ENCODE data around the gene SLC12A8. TPM values are rescaled to one million over a fixed set of nuclear protein-coding genes. Genes with fewer than 3 reads are reported as not detected.

SLC12A8 gene
- total RNA-seq, 2 experiments from 2014 or later = 0.47 to 0.79 TPM

DNA sequence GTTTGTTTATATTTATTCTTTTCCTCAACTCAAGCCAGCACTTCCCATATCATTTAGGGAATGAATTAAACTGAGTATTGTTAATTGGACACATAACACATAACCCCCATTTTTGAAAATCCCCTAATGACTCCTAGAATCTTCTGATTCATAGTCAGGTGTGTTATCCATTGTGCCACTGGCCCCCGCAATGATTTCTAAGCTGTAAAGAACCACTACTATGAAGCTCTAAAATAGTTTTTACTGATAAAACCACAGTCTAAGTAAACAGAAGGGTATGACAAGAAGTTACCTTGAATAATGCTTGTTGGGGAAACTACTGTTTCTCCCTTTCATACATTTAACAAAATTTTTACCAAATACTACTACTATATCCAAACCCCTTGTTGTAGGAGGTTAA, 22.3 kb upstream of the SLC12A8 start:
- Mint-ChIP-seq H3K4me1 (peaks cover 5% of the 10 kb centered on the region), H3K4me3 (no peak overlapping the region), H3K9me3 (peaks cover 9% of the 10 kb centered on the region), H3K27me3 (no peaks in the 10 kb centered on the region), H3K27ac (no peak overlapping the region), H3K36me3 (peaks cover 56% of the 10 kb centered on the region)
- DNase-seq = no peak
- POLR2A ChIA-PET = no interaction called here
- no peak for ATAC-seq (ENCODE audit: low read depth)

DNA sequence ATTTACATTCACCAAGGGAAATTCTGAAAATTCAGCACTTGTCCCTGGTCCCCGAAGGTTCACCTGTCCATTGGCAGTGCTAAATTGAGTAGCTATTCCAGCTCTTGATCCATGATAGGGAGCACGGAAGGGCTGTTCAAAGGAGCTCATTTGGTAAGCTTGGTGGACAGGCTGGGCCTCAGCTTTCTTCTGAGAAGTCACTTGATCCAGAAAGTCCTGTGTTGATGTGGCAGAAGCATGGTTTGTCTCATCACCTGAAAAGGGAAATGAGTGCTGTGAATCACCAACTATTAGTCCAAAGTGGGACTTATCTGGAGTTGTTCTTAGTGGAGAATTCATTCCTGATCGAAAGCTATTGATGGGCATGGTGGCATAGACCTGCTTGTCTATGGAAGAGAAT, 19.9 kb upstream of the SLC12A8 start:
- DNase-seq (no peak), ATAC-seq (ENCODE audit: low read depth) (no peak)
- POLR2A ChIA-PET = no interaction called here
- Mint-ChIP-seq H3K36me3 (peaks cover 50% of the 10 kb centered on the region), H3K27me3 (no peaks in the 10 kb centered on the region), H3K4me3 (no peak overlapping the region), H3K9me3 (peaks cover 9% of the 10 kb centered on the region), H3K4me1 (peaks cover 4% of the 10 kb centered on the region), H3K27ac (no peak overlapping the region)

DNA sequence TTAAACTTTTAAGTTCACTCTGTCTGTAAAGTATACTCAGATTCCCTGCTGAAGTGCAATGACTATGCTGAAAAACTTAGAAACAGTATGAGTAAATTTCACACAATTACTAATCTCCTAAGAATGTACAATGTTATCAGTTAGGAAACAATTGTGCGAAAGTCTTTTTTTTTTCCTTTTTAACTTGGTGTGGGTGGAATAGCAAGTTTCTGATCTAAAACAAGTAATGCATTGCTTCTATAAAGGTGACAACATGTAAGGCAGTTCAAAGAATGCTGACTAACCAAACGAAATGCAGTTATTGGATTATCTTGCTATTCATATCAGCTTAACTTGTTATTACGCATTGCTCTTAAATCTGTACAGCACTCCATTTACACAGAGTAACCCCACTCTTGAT, 19.3 kb upstream of the SLC12A8 start:
- H3K4me1 Mint-ChIP-seq = peaks cover 2% of the 10 kb centered on the region
- no peak for DNase-seq
- H3K9me3 Mint-ChIP-seq = peaks cover 7% of the 10 kb centered on the region
- POLR2A ChIA-PET = no interaction called here
- no peak for ATAC-seq (ENCODE audit: low read depth)
- no peak overlapping the region for H3K4me3 Mint-ChIP-seq
- H3K27me3 Mint-ChIP-seq = no peaks in the 10 kb centered on the region
- H3K36me3 Mint-ChIP-seq = peaks cover 46% of the 10 kb centered on the region
- no peak overlapping the region for H3K27ac Mint-ChIP-seq

DNA sequence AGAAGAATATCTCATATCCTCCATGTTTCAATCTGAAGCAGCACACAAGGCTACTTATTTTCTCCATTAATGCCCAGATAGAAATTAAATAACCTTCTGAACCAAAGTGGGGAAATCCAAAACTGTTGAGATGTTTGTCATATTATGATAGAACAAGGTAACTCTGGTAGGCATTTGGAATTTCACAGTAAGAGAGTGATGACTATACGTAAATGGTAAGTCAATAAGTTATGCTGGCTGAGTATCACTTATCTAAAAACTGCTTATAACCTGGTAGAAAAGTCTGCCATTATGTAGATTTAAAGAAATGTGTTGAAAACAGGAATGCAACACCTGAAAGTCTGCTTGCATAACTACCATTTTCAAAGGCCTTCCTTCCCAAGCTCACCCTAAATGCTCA, 17.2 kb upstream of the SLC12A8 start:
- no peaks in the 10 kb centered on the region for H3K9me3 Mint-ChIP-seq
- ATAC-seq (ENCODE audit: low read depth) (no peak), DNase-seq (no peak)
- no peak overlapping the region for H3K27ac Mint-ChIP-seq
- peaks cover 27% of the 10 kb centered on the region for H3K36me3 Mint-ChIP-seq
- no peak overlapping the region for H3K4me3 Mint-ChIP-seq
- H3K4me1 Mint-ChIP-seq = peaks cover 2% of the 10 kb centered on the region
- no peaks in the 10 kb centered on the region for H3K27me3 Mint-ChIP-seq
- POLR2A ChIA-PET = no interaction called here

DNA sequence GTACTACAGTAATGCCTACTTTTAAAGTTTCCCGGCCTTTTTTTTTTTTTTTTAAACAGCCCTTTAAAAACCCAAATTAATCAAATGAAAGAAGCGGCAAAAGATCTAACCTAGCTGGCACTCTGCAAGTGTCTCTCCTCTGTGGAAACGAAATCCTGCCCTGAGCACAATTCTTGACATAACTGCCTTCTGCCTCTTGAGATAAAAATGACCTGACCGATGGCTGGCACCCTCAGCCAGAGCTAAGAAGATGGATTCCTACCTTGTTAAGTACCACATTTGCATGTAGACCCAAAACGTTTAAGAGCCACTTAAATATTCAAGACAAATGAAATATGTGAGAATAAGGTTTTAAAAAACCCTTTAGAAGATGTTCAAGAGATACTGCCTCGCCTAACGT, 16.6 kb upstream of the SLC12A8 start:
- no peak overlapping the region for H3K27ac Mint-ChIP-seq
- peaks cover 27% of the 10 kb centered on the region for H3K36me3 Mint-ChIP-seq
- peaks cover 5% of the 10 kb centered on the region for H3K4me1 Mint-ChIP-seq
- H3K4me3 Mint-ChIP-seq = no peak overlapping the region
- DNase-seq (no peak), ATAC-seq (ENCODE audit: low read depth) (no peak)
- H3K9me3 Mint-ChIP-seq = no peaks in the 10 kb centered on the region
- POLR2A ChIA-PET = no interaction called here
- no peaks in the 10 kb centered on the region for H3K27me3 Mint-ChIP-seq

DNA sequence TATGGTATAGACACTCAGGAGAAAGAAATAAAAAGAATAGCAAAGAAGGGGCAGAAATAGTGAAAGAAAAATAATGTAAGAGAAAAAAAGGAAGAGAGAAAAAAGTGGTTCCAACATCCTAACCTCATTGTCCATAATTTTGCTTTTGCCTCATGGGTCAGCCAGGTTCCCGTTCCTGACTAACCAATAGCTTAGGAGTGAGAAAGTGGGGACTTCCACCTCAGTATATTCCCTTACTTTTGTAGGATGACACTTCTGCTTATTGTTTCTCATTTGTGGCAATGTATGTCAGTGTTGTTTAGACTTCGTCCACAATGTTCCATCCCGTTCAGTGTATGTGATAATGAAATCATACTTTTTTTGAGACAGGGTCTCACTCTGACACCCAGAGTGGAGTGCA, 9.3 kb upstream of the SLC12A8 start:
- Mint-ChIP-seq H3K27ac (no peak overlapping the region), H3K4me3 (no peak overlapping the region), H3K4me1 (peaks cover 19% of the 10 kb centered on the region), H3K36me3 (peaks cover 3% of the 10 kb centered on the region), H3K9me3 (no peaks in the 10 kb centered on the region), H3K27me3 (no peaks in the 10 kb centered on the region)
- DNase-seq = no peak
- no peak for ATAC-seq (ENCODE audit: low read depth)
- POLR2A ChIA-PET = no interaction called here

DNA sequence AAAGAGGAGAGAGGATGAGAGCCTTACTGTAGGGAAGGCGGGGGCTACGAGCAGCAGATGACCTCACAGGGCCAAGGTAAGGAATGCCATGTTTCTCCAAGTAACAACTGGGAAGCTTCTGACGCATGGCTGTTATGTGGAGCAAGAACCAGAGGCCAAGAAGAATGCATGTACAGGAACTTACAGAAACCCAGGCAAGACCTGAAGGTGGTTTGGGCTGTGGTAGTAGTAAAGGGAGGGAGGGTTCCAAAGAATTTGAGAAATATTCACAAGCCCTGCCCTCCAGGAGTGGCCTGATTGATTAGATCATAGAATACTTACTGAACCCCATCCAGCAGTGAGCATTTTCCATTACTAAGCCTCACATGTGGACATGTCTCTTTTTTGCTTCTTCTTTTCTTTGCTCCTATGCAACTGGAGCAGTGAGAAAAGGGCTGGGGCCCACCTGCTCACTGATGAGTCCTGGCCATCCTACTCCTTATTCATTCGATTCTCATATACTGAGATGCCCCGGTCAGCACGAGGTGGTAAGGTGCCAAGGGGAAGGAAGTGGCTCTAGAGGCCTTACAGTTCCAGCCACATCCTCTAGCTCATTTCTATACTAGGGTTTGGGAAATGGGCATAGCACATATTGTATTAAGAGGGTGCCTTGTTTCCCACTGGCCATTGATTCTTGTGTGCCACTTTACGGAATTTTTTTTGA, 8.3 kb upstream of the SLC12A8 start:
- DNase-seq (no peak), ATAC-seq (ENCODE audit: low read depth) (peak; percentile 58)
- peaks cover 2% of the 10 kb centered on the region for H3K27me3 Mint-ChIP-seq
- no peaks in the 10 kb centered on the region for H3K9me3 Mint-ChIP-seq
- H3K36me3 Mint-ChIP-seq = peaks cover 3% of the 10 kb centered on the region
- H3K4me1 Mint-ChIP-seq = peaks cover 19% of the 10 kb centered on the region
- H3K4me3 Mint-ChIP-seq = no peak overlapping the region
- POLR2A ChIA-PET = no interaction called here
- no peak overlapping the region for H3K27ac Mint-ChIP-seq

DNA sequence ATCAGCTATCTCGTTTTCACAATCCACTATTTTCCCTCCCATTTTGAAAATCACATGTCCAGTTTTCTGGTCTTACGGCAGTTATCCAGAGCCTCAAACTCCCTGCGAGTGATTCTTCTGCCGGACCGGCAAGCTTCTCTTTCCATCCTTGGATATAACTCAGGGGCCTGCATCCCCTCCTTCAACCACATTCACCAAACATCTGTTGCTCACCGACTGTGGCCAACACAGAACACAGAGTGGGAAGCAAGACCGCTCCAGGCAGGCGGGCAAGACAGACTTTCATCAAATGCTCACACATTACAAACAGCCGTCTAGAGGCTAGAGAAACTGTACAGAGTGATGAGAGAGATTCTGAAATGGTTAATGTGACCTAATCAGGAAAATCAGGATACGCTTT, 7.6 kb upstream of the SLC12A8 start:
- Mint-ChIP-seq H3K9me3 (no peaks in the 10 kb centered on the region), H3K4me3 (no peak overlapping the region), H3K4me1 (peaks cover 19% of the 10 kb centered on the region), H3K27me3 (peaks cover 2% of the 10 kb centered on the region), H3K27ac (no peak overlapping the region), H3K36me3 (peaks cover 3% of the 10 kb centered on the region)
- POLR2A ChIA-PET = no interaction called here
- ATAC-seq (ENCODE audit: low read depth) (no peak), DNase-seq (no peak)

DNA sequence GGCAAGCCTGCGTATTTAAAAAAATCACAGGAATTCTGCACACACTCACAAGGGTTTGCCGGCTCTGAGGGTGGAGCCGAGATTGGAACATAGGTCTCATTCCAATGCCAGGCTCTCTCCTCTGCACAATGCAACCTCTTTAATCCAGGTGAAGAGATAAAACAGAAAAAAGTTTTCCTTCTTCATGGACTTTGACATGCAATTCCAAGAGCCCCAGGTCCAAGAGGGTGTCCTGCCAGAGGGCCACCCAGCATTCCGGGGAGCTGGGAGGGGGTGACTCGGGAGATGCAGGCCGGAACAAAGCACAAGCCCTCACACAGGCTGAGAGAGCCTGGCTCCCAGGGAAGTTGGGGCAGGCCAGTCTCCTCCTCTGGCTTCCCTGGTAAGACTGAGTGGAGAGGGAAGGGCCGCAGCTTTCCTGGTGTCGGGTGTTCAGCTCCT, 6.7 kb upstream of the SLC12A8 start:
- peaks cover 8% of the 10 kb centered on the region for H3K27me3 Mint-ChIP-seq
- no peak for ATAC-seq (ENCODE audit: low read depth)
- no peak overlapping the region for H3K27ac Mint-ChIP-seq
- H3K4me1 Mint-ChIP-seq = peaks cover 26% of the 10 kb centered on the region
- H3K4me3 Mint-ChIP-seq = no peak overlapping the region
- H3K36me3 Mint-ChIP-seq = peaks cover 3% of the 10 kb centered on the region
- no peak for DNase-seq
- POLR2A ChIA-PET = no interaction called here
- H3K9me3 Mint-ChIP-seq = no peaks in the 10 kb centered on the region

DNA sequence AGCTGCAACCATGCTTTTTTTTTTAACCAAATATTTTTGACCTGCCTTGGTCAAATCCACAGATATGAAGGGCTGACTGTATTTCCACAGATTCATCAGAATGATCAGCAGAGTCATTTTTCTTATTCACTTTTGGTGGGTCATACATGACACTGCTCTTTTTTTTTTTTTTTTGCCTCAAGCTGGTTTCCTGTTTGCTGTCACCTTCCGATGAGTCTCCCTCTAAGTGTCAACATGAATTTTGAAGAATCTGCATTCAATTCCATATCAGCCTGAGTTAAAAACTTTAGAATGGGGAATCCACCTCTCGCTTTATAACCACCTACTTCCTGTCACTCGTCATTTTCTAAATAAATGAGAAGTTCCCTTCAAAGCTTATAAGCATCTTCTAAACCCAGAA, 2.2 kb upstream of the SLC12A8 start:
- Mint-ChIP-seq H3K9me3 (no peaks in the 10 kb centered on the region), H3K27me3 (peaks cover 45% of the 10 kb centered on the region), H3K4me1 (peaks cover 10% of the 10 kb centered on the region), H3K4me3 (no peak overlapping the region), H3K27ac (no peak overlapping the region), H3K36me3 (no peaks in the 10 kb centered on the region)
- ATAC-seq (ENCODE audit: low read depth) = peak; percentile 38
- POLR2A ChIA-PET = interaction anchor here (0.6 to 0.7 kb wide), 3 partner anchors 159 to 1038 kb away, joined by 3 to 5 read pairs (median 3); no protein-coding TSS in a partner anchor
- no peak for DNase-seq

DNA sequence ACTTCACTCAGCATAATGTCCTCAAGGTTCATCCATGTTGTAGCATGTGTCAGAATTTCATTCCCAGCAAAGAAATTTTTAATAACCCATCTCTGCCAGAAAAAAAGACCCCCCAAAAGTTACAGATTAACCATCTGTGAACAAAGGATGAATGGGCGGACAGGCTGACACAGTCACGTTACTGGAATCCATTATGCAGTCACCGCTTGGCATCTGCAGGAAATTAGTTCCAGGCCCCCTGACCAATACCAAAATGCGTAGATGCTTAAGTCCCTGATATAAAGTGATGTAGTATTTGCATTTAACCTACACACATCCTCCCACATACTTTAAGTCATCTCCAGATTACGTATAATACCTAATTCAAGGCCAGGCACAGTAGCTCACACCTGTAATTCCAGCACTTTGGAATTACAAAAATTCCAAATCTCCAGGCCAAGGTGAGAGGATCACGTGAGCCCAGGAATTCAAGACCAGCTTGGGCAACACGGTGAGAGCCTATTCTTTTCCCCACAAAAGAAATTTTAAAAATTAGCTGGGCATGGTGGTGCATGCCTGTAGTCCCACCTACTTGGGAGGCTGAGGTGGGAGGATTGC, 1.5 kb upstream of the SLC12A8 start:
- ATAC-seq (ENCODE audit: low read depth) (no peak), DNase-seq (no peak)
- no peaks in the 10 kb centered on the region for H3K9me3 Mint-ChIP-seq
- H3K36me3 Mint-ChIP-seq = no peaks in the 10 kb centered on the region
- no peak overlapping the region for H3K27ac Mint-ChIP-seq
- POLR2A ChIA-PET = no interaction called here
- no peak overlapping the region for H3K4me3 Mint-ChIP-seq
- peaks cover 51% of the 10 kb centered on the region for H3K27me3 Mint-ChIP-seq
- peaks cover 10% of the 10 kb centered on the region for H3K4me1 Mint-ChIP-seq

DNA sequence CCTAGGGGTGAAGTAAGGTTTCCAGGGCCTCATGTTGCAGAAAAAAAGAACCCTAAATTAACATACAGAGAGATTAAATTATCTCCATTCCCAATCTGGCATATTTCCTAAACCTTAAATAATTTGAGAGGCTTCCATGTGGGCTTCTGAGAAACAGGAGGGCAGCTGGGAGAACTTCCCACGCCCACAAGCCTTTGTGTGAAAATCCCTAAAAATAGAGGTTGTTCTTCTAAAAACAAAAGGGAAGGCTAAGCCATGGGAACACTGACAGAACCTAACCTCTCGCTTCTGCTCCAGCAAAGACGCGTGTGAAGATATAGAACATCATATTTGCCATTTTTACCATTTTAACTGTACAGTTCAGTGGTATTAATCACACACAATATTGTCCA, 812 bp upstream of the SLC12A8 start:
- Mint-ChIP-seq H3K4me3 (no peak overlapping the region), H3K4me1 (peaks cover 10% of the 10 kb centered on the region), H3K27me3 (peaks cover 57% of the 10 kb centered on the region), H3K27ac (no peak overlapping the region), H3K9me3 (no peaks in the 10 kb centered on the region), H3K36me3 (no peaks in the 10 kb centered on the region)
- ATAC-seq (ENCODE audit: low read depth) = no peak
- no peak for DNase-seq
- POLR2A ChIA-PET = interaction anchor here (0.6 kb wide), 1 partner anchor 252 kb away, joined by 7 read pairs; no protein-coding TSS in a partner anchor

DNA sequence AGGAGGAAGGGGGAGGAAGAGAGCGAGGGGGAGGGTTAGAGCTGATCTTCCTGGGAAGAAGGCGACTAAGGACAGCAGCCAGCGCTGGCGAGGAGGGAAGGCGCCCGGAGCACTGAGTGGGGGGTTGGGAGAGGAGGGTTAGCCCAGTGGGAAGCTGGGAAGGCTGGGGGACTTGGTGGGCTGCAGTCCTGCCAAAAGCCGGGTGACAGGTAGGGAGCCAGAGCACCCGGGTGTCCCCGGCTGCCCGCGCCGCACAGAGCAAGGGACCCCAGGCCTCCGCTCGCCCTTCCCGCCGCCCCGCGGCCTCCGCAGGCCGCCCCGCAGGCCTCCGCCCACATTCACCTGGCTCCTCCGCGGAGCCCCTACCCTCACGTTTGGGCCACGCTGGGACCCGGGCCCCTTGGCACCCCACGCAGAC, 448 bp downstream of the SLC12A8 start:
- H3K27ac Mint-ChIP-seq = no peak overlapping the region

DNA sequence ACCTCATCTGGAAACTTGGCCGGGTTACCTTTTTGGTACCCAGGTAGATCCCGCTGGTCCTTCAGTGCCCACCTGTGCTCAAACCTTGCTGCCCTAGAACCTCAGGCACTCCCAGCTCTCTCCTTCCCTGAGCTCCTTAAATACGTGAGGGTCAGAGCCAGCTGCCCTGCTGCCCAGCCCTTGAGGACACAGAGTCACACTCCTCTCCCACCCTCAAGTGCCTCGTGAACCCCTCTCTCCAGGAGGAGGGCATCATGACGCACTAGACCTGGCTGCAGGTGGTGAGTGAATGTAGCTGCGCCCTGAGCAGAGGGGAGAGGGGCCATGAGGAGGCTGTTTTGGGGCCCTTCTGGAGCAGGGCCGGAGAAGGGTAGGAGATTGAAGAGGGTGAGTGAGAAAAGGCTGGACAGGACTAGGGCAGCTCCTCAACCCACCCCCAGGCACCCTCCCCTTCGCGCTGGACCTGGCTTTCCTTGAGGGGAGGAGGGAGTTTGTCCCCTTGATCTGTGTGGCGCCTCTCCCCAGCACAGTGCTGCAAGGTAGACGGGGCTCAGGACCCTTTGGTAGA, 941 bp downstream of the SLC12A8 start:
- no peak overlapping the region for H3K27ac Mint-ChIP-seq
- peaks cover 10% of the 10 kb centered on the region for H3K4me1 Mint-ChIP-seq
- H3K9me3 Mint-ChIP-seq = no peaks in the 10 kb centered on the region
- H3K27me3 Mint-ChIP-seq = peaks cover 64% of the 10 kb centered on the region
- POLR2A ChIA-PET = no interaction called here
- ATAC-seq (ENCODE audit: low read depth) = no peak
- H3K4me3 Mint-ChIP-seq = peak overlapping the region; percentile 60
- H3K36me3 Mint-ChIP-seq = no peaks in the 10 kb centered on the region
- no peak for DNase-seq

More for the DNA sequence above, 448 bp downstream of the SLC12A8 start:
- H3K27me3 Mint-ChIP-seq = peaks cover 64% of the 10 kb centered on the region
- POLR2A ChIA-PET = no interaction called here
- no peaks in the 10 kb centered on the region for H3K36me3 Mint-ChIP-seq
- ATAC-seq (ENCODE audit: low read depth) (peak; percentile 15), DNase-seq (no peak)
- H3K4me1 Mint-ChIP-seq = peaks cover 10% of the 10 kb centered on the region
- H3K4me3 Mint-ChIP-seq = peak overlapping the region; percentile 60
- H3K9me3 Mint-ChIP-seq = no peaks in the 10 kb centered on the region

All from activated naive CD8-positive, alpha-beta T cell treated with anti-CD3 and anti-CD28 coated beads, Interleukin-2, amount 10 ng/mL, durations not matched to agents 7 days and 5 days (primary cell).